ENCODE measurements around the gene GNA12. TPM values are rescaled to one million over a fixed set of nuclear protein-coding genes. Genes with fewer than 3 reads are reported as not detected.
"Not testable (repeated sequence)": the region's sequence is repeated elsewhere in the genome, so short reads cannot be mapped to it uniquely, and the experiment has no call there.

Gene GNA12
- total and polyA plus RNA-seq, 9 of the 15 experiments (the other 6 are each of a cell fraction or from before 2014, with no cell fraction given): 0.65 to 32.7 (median 9.6) TPM

DNA sequence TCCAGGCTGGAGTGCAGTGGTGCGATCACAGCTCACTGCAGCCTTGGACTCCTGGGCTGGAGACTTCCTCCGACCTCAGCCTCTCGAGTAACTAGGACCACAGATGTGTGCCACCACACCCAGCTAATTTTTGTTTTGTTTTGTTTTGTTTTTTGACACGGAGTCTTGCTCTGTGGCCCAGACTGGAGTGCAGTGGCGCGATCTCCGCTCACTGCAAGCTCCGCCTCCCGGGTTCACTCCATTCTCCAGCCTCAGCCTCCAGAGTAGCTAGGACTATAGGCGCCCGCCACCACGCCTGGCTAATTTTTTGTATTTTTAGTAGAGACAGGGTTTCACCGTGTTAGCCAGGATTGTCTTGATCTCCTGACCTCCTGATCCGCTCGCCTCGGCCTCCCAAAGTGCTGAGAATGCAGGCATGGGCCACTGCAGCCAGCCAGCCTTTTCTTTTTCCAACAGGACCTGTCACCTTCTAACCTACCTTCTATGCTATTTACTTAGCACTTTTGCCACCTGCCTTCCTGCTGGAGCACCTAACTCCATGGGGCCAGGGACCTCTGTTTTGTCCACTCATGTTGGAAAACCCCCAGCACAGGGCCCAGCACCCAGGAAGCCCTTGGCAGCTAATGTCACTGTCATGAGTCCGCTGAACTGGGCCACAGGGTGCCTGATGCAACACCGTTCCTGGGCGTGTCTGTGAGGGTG is 150.5 kb downstream of the GNA12 start:
- POLR2A ChIA-PET: interaction anchor here (0.6 to 1.2 kb wide), 3 partner anchors 17 to 1945 kb away, joined by 3 to 6 read pairs (median 4); no protein-coding TSS in a partner anchor
- WGBS (ENCODE audit: insufficient coverage, low coverage, missing lambda C conversion rate): 58% methylated on average over 19 of the region's 19 CpGs
- H3K9ac ChIP-seq (ENCODE audit: insufficient read depth in 1 of 2, low read depth in 2 of 2, low read length in 2 of 2); H3K27ac ChIP-seq (ENCODE audit: extremely low read depth, low read depth, low read length); H3K9me3 ChIP-seq (replicated peaks; ENCODE audit: control insufficient read depth, insufficient read depth, low read depth, low read length); H3K4me3 ChIP-seq; intact Hi-C loops (cut with micrococcal nuclease); DNase-seq (ENCODE audit: extremely low read depth in 1 of 4, low spot score in 3 of 4); H4K20me1 ChIP-seq (replicated peaks; ENCODE audit: control insufficient read depth, insufficient read depth, low read length); in situ Hi-C loops (cut with MboI); CTCF ChIA-PET (ENCODE audit: low intra/inter-chr PET ratio); FAIRE-seq; H3K36me3 ChIP-seq (ENCODE audit: control insufficient read depth, insufficient read depth, low read length); H3K4me1 ChIP-seq (replicated peaks in 1 of 2; ENCODE audit: control insufficient read depth in 2 of 2, insufficient read depth in 2 of 2, low read length in 2 of 2); H3K9me1 ChIP-seq (ENCODE audit: control insufficient read depth, insufficient read depth, low read length); H3K79me2 ChIP-seq (ENCODE audit: control insufficient read depth, insufficient read depth, low read length); H3K4me2 ChIP-seq (ENCODE audit: insufficient read depth, low read length); BruUV-seq (replicated peaks); TF ChIP-seq TOE1 (CRISPR knock-in tag; IDR thresholded peaks at IDR 0.05; ENCODE audit: borderline replicate concordance, low read depth); JUND (tag; IDR thresholded peaks at IDR 0.05; ENCODE audit: borderline replicate concordance, low read depth, low read length): not testable (repeated sequence)
- ATAC-seq: peak; percentile 91
- Histone ChIP-seq H2AFZ (ENCODE audit: low read depth, low read length) (peak overlapping the region; percentile 45; the same call in 1 of the 2 replicates), H3K27me3 (ENCODE audit: control insufficient read depth in 2 of 2, insufficient read depth in 2 of 2, low read length in 2 of 2) (peaks cover 21 to 42% of the 10 kb centered on the region in 2 experiments)
- TF ChIP-seq, protein P1, sequence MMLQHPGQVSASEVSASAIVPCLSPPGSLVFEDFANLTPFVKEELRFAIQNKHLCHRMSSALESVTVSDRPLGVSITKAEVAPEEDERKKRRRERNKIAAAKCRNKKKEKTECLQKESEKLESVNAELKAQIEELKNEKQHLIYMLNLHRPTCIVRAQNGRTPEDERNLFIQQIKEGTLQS (IDR thresholded peaks at IDR 0.05): peak; percentile 95
- TF ChIP-seq, protein P1 (CRISPR knock-in tag; conservative IDR thresholded peaks at IDR 0.05): not testable (repeated sequence)
- peak in 1 of 2 experiments; percentile 61; a peak in 1 of 4 replicates for TF ChIP-seq TRIM24 (IDR thresholded peaks at IDR 0.05)
- peak; percentile 50; the same call in 1 of the 2 replicates for TF ChIP-seq ZNF584 (CRISPR knock-in tag; IDR thresholded peaks at IDR 0.05; ENCODE audit: low read depth)
- peak; percentile 55; the same call in 1 of the 2 replicates for TF ChIP-seq TOE1 (IDR thresholded peaks at IDR 0.05; ENCODE audit: borderline replicate concordance)
- peak; percentile 71 for TF ChIP-seq L3MBTL2 (IDR thresholded peaks at IDR 0.05)
- peak; percentile 52 for TF ChIP-seq JUND (IDR thresholded peaks at IDR 0.05; ENCODE audit: borderline replicate concordance, low read depth, low read length)
- peak; percentile 76 for TF ChIP-seq CEBPB (tag; IDR thresholded peaks at IDR 0.05)

All from K562 (cell line).